GM12878 (cell line): ENCODE data around the gene H19.

Source experiments
- ETV6 ChIP-seq, 2 experiments: fragments of 450-650 bp in 1 of 2; IDR thresholded peaks in 1 of 2; conservative IDR thresholded peaks in 1 of 2; 2 replicates each; pipeline ENCODE4 v1.6.1; 2014; ENCODE audit warnings: antibody characterized with exemption in 1 of 2, borderline replicate concordance in 1 of 2, low read depth in 1 of 2, mild to moderate bottlenecking in 1 of 2, moderate library complexity in 1 of 2
- EZH2 ChIP-seq: IDR thresholded peaks from 2 replicates; pipeline ENCODE4 v1.6.1; 2012; ENCODE audit warnings: low read depth, mild to moderate bottlenecking, control low read depth, inconsistent platforms, low read length, borderline replicate concordance; ENCODE audit not compliant: control insufficient read depth
- GATAD2B ChIP-seq: fragments of 450-650 bp; conservative IDR thresholded peaks from 2 replicates; pipeline ENCODE4 v1.6.1; 2017; ENCODE audit warnings: low read depth, mild to moderate bottlenecking, moderate library complexity
- KDM1A ChIP-seq: fragments of 200-600 bp; sonication (generic); IDR thresholded peaks from 2 replicates; pipeline ENCODE4 v1.6.1; 2016; ENCODE audit warnings: borderline replicate concordance
- NR2C2 ChIP-seq: IDR thresholded peaks from 2 replicates; pipeline ENCODE4 v1.6.1; 2011; ENCODE audit warnings: borderline replicate concordance, low read depth; ENCODE audit not compliant: control insufficient read depth, insufficient read length
- POU2F2 ChIP-seq: IDR thresholded peaks from 3 replicates; pipeline ENCODE4 v1.6.1; 2011; ENCODE audit warnings: low read depth, mild to moderate bottlenecking, low read length, borderline replicate concordance
- RFX5 ChIP-seq: IDR thresholded peaks from 2 replicates; pipeline ENCODE4 v1.6.1; 2011; ENCODE audit warnings: low read depth, low read length, improper control_type of control experiment
- SIN3A ChIP-seq: IDR thresholded peaks from 2 replicates; pipeline ENCODE4 v1.6.1; 2012; ENCODE audit warnings: low read depth, low read length, improper control_type of control experiment
- TARDBP ChIP-seq: IDR thresholded peaks from 2 replicates; pipeline ENCODE4 v1.6.1; 2016; ENCODE audit warnings: borderline replicate concordance
- TCF7 ChIP-seq: IDR thresholded peaks from 2 replicates; pipeline ENCODE4 v1.6.1; 2014; ENCODE audit warnings: antibody characterized with exemption, borderline replicate concordance
- ZNF274 ChIP-seq: IDR thresholded peaks from one replicate; pipeline ENCODE4 v1.8.0; 2011; ENCODE audit not compliant: insufficient read length, insufficient read depth
- ZNF384 ChIP-seq: IDR thresholded peaks from 2 replicates; pipeline ENCODE4 v1.6.1; 2012; ENCODE audit warnings: low read depth, mild to moderate bottlenecking, low read length, improper control_type of control experiment, borderline replicate concordance
- TF ChIP-seq, protein P1 (sequence below), 3 experiments: IDR thresholded peaks in 2 of 3; conservative IDR thresholded peaks in 1 of 3; 2 replicates each; pipeline ENCODE4 v1.5.1; 2011; ENCODE audit warnings: low read depth in 3 of 3, low read length in 3 of 3, mild to moderate bottlenecking in 3 of 3, control low read depth in 2 of 3, moderate library complexity in 2 of 3, inconsistent platforms in 1 of 3, mixed read lengths in 1 of 3; ENCODE audit not compliant: control insufficient read depth in 2 of 3, insufficient read depth in 1 of 3; ENCODE audit errors: extremely low read depth in 1 of 3

DNA sequence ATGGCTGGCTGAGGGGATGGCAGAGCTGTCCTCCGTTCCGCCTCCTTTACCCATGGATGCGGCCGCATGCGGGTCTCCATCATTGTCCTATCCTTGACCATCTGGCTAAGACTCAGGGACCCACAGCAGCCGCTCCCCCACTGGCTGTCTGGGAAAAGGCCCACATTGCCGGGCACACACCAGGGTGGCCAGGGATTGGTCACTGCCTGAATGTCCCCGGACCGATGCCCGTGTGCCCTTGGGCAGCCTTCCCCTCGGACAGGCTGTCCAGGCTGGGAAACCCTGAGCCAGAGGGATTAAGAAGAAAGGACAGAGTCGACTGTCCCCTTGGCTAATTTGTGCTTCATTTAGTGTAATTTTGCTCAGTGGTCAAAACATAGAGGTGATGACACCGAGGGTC is 22.5 kb downstream of the H19 start:
- no peak for TF ChIP-seq ZNF384
- no peak for TF ChIP-seq SIN3A
- no peak for TF ChIP-seq ZNF274
- no peak for TF ChIP-seq GATAD2B
- TF ChIP-seq RFX5: no peak
- TF ChIP-seq, protein P1, sequence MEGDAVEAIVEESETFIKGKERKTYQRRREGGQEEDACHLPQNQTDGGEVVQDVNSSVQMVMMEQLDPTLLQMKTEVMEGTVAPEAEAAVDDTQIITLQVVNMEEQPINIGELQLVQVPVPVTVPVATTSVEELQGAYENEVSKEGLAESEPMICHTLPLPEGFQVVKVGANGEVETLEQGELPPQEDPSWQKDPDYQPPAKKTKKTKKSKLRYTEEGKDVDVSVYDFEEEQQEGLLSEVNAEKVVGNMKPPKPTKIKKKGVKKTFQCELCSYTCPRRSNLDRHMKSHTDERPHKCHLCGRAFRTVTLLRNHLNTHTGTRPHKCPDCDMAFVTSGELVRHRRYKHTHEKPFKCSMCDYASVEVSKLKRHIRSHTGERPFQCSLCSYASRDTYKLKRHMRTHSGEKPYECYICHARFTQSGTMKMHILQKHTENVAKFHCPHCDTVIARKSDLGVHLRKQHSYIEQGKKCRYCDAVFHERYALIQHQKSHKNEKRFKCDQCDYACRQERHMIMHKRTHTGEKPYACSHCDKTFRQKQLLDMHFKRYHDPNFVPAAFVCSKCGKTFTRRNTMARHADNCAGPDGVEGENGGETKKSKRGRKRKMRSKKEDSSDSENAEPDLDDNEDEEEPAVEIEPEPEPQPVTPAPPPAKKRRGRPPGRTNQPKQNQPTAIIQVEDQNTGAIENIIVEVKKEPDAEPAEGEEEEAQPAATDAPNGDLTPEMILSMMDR (IDR thresholded peaks at IDR 0.05 in 2 of 3, conservative IDR thresholded peaks at IDR 0.05 in 1 of 3; ENCODE audit: control insufficient read depth in 2 of 3, extremely low read depth in 1 of 3, insufficient read depth in 1 of 3, low read depth in 3 of 3, low read length in 3 of 3): no peak
- TF ChIP-seq KDM1A: no peak
- TF ChIP-seq POU2F2: no peak
- no peak for TF ChIP-seq TARDBP
- TF ChIP-seq ETV6 (conservative IDR thresholded peaks at IDR 0.05 in 1 of 2, IDR thresholded peaks at IDR 0.05 in 1 of 2; ENCODE audit: borderline replicate concordance in 1 of 2, low read depth in 1 of 2): no peak
- TF ChIP-seq TCF7: no peak
- TF ChIP-seq EZH2: no peak
- no peak for TF ChIP-seq NR2C2
